UCSD-AML1 (cell line): ENCODE data around the gene UBASH3B.
"Not testable (repeated sequence)": the region's sequence is repeated elsewhere in the genome, so short reads cannot be mapped to it uniquely, and the experiment has no call there.

ENCODE experiments used
- DNase-seq: peaks from one replicate; lab custom pipeline; 2025; ENCODE audit not compliant: unreplicated experiment; lab: John Stamatoyannopoulos, UW

UBASH3B gene

GRCh38 chr11:122655527-122656072 is at the start of gene UBASH3B:
Gene UBASH3B, plus strand, starts transcription at chr11:122655722. Its CDS starts 328 bp downstream, at chr11:122656050.
- peak; percentile 82 for DNase-seq

- not testable (repeated sequence) for DNase-seq
Observed at GRCh38 chr11:122607162-122607561, 48.4 kb upstream of the UBASH3B start.

- DNase-seq: no peak
Observed at GRCh38 chr11:122612123-122612824, 43.2 kb upstream of the UBASH3B start.

- no peak for DNase-seq
Observed at GRCh38 chr11:122616718-122617117, 38.8 kb upstream of the UBASH3B start.

GRCh38 chr11:122617297-122617696 is 38.2 kb upstream of the UBASH3B start:
- DNase-seq: no peak

- DNase-seq: no peak
Observed at GRCh38 chr11:122617926-122618325, 37.6 kb upstream of the UBASH3B start.

GRCh38 chr11:122618927-122619326 is 36.6 kb upstream of the UBASH3B start:
- DNase-seq: no peak

GRCh38 chr11:122619757-122620156 is 35.8 kb upstream of the UBASH3B start:
- DNase-seq: no peak

- DNase-seq: not testable (repeated sequence)
Observed at GRCh38 chr11:122625501-122625900, 30.0 kb upstream of the UBASH3B start.

- no peak for DNase-seq
Observed at GRCh38 chr11:122625976-122626665, 29.4 kb upstream of the UBASH3B start.

GRCh38 chr11:122627745-122628144 is 27.8 kb upstream of the UBASH3B start:
- DNase-seq: no peak

- peak; percentile 73 for DNase-seq
Observed at GRCh38 chr11:122628810-122629555, 26.5 kb upstream of the UBASH3B start.

- no peak for DNase-seq
Observed at GRCh38 chr11:122632181-122632824, 23.2 kb upstream of the UBASH3B start.

GRCh38 chr11:122633219-122633829 is 22.2 kb upstream of the UBASH3B start:
- DNase-seq: peak; percentile 16

GRCh38 chr11:122634501-122634900 is 21.0 kb upstream of the UBASH3B start:
- no peak for DNase-seq

- DNase-seq: no peak
Observed at GRCh38 chr11:122637541-122637940, 18.0 kb upstream of the UBASH3B start.

GRCh38 chr11:122642472-122642922 is 13.0 kb upstream of the UBASH3B start:
- DNase-seq: no peak

GRCh38 chr11:122642971-122643370 is 12.6 kb upstream of the UBASH3B start:
- DNase-seq: no peak

- no peak for DNase-seq
Observed at GRCh38 chr11:122645847-122646246, 9.7 kb upstream of the UBASH3B start.

- no peak for DNase-seq
Observed at GRCh38 chr11:122646549-122647340, 8.8 kb upstream of the UBASH3B start.
